ENCODE data around the gene CYGB.

CYGB gene

DNA sequence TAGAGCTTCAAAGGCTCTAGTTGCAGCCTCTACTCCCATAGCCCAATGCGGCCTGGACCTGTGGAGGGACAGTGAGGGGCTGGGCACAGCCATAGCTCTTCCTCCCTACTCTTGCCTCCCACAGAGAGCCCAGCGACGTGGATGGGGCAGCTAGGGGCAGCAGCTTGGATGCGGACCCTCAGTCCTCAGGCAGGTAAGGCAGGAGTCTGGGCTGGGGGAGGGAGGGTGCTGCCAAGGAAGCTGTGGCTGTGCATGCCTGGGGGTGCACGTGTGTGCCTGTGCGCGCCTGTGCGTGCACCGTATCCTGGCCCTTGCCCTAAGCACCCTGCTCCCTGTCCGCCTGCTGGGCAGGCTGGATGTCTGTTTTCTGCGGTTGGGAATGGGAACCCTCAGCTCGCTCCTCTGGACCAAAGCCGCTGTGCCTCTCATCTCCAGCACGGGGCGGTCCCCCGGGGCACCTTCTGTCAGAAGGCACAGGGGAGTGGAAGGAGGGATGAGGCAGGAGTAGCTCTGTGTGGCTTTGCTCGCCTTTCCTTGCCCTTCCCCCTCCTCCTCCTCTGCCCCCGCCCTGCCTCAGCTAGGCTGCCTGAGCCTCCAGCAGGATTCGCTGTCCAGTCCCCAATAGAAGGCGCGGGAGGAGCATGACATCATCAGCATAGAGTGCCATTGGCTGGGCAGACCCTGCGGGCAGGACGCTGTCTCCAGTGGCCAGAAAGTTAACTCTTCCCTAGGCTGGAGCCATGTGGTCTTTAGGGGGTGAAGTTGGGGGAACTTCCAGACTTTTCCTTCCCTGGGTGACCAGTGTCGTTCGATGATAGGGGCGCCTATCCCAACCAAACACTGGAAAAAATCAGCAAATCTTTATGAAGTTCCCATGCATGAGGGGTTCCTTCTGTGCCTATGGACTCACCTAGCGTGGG is 3.1 kb upstream of the CYGB start (continued):
- TF ChIP-seq, protein P1, sequence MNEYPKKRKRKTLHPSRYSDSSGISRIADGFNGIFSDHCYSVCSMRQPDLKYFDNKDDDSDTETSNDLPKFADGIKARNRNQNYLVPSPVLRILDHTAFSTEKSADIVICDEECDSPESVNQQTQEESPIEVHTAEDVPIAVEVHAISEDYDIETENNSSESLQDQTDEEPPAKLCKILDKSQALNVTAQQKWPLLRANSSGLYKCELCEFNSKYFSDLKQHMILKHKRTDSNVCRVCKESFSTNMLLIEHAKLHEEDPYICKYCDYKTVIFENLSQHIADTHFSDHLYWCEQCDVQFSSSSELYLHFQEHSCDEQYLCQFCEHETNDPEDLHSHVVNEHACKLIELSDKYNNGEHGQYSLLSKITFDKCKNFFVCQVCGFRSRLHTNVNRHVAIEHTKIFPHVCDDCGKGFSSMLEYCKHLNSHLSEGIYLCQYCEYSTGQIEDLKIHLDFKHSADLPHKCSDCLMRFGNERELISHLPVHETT (tag by site-specific recombination; IDR thresholded peaks at IDR 0.05), result no peak
- TF ChIP-seq ZNF600 (tag by site-specific recombination; IDR thresholded peaks at IDR 0.05) (peak; percentile 90), ZNF660 (tag by site-specific recombination; IDR thresholded peaks at IDR 0.05) (no peak), BCL11A (tag by site-specific recombination; IDR thresholded peaks at IDR 0.05; ENCODE audit: low read depth) (peak; percentile 66; the same call in 1 of the 2 replicates), SP2 (tag by site-specific recombination; IDR thresholded peaks at IDR 0.05) (peak; percentile 90), ZNF677 (tag by site-specific recombination; IDR thresholded peaks at IDR 0.05) (no peak), ZNF140 (tag by site-specific recombination; IDR thresholded peaks at IDR 0.05) (no peak), ZNF549 (tag by site-specific recombination; IDR thresholded peaks at IDR 0.05) (no peak), ZNF561 (tag by site-specific recombination; IDR thresholded peaks at IDR 0.05; ENCODE audit: borderline replicate concordance) (no peak), ZNF433 (tag by site-specific recombination; IDR thresholded peaks at IDR 0.05; ENCODE audit: low read depth) (no peak), REPIN1 (tag by site-specific recombination; IDR thresholded peaks at IDR 0.05; ENCODE audit: low read depth) (no peak), ZNF501 (tag by site-specific recombination; IDR thresholded peaks at IDR 0.05) (peak; percentile 64; the same call in 1 of the 2 replicates), ZNF626 (tag by site-specific recombination; IDR thresholded peaks at IDR 0.05) (no peak), ZNF747 (tag by site-specific recombination; IDR thresholded peaks at IDR 0.05) (no peak), KLF10 (tag by site-specific recombination; IDR thresholded peaks at IDR 0.05) (no peak), KLF16 (tag by site-specific recombination; IDR thresholded peaks at IDR 0.05) (peak; percentile 38; the same call in 1 of the 2 replicates), SP3 (tag by site-specific recombination; IDR thresholded peaks at IDR 0.05) (peak; percentile 69), ZNF596 (tag by site-specific recombination; IDR thresholded peaks at IDR 0.05) (no peak), ZNF654 (tag by site-specific recombination; IDR thresholded peaks at IDR 0.05; ENCODE audit: low read depth) (no peak), ZNF324 (tag by site-specific recombination; IDR thresholded peaks at IDR 0.05) (no peak), ZNF426 (tag by site-specific recombination; IDR thresholded peaks at IDR 0.05) (no peak), ZNF175 (tag by site-specific recombination; IDR thresholded peaks at IDR 0.05) (no peak), ZNF37A (tag by site-specific recombination; IDR thresholded peaks at IDR 0.05) (no peak), ZNF133 (tag by site-specific recombination; IDR thresholded peaks at IDR 0.05) (no peak; the same call in 1 of the 2 replicates), ZIC2 (tag by site-specific recombination; IDR thresholded peaks at IDR 0.05) (peak; percentile 89), ZNF473 (tag by site-specific recombination; IDR thresholded peaks at IDR 0.05) (no peak), ZFP41 (tag by site-specific recombination; IDR thresholded peaks at IDR 0.05; ENCODE audit: borderline replicate concordance) (no peak), ZNF2 (tag by site-specific recombination; IDR thresholded peaks at IDR 0.05) (peak; percentile 86)
- TF ChIP-seq, protein P2, sequence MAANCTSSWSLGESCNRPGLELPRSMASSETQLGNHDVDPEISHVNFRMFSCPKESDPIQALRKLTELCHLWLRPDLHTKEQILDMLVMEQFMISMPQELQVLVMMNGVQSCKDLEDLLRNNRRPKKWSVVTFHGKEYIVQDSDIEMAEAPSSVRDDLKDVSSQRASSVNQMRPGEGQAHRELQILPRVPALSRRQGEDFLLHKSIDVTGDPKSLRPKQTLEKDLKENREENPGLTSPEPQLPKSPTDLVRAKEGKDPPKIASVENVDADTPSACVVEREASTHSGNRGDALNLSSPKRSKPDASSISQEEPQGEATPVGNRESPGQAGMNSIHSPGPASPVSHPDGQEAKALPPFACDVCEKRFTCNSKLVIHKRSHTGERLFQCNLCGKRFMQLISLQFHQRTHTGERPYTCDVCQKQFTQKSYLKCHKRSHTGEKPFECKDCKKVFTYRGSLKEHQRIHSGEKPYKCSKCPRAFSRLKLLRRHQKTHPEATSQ (tag by site-specific recombination; IDR thresholded peaks at IDR 0.05), result no peak
- TF ChIP-seq, protein P3, sequence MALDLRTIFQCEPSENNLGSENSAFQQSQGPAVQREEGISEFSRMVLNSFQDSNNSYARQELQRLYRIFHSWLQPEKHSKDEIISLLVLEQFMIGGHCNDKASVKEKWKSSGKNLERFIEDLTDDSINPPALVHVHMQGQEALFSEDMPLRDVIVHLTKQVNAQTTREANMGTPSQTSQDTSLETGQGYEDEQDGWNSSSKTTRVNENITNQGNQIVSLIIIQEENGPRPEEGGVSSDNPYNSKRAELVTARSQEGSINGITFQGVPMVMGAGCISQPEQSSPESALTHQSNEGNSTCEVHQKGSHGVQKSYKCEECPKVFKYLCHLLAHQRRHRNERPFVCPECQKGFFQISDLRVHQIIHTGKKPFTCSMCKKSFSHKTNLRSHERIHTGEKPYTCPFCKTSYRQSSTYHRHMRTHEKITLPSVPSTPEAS (tag by site-specific recombination; IDR thresholded peaks at IDR 0.05), result peak; percentile 61
- TF ChIP-seq, protein P4, sequence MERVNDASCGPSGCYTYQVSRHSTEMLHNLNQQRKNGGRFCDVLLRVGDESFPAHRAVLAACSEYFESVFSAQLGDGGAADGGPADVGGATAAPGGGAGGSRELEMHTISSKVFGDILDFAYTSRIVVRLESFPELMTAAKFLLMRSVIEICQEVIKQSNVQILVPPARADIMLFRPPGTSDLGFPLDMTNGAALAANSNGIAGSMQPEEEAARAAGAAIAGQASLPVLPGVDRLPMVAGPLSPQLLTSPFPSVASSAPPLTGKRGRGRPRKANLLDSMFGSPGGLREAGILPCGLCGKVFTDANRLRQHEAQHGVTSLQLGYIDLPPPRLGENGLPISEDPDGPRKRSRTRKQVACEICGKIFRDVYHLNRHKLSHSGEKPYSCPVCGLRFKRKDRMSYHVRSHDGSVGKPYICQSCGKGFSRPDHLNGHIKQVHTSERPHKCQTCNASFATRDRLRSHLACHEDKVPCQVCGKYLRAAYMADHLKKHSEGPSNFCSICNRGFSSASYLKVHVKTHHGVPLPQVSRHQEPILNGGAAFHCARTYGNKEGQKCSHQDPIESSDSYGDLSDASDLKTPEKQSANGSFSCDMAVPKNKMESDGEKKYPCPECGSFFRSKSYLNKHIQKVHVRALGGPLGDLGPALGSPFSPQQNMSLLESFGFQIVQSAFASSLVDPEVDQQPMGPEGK (tag by site-specific recombination; IDR thresholded peaks at IDR 0.05), result peak; percentile 80
